A673 (cell line): ENCODE measurements around the gene APOA1. TPM values are rescaled to one million over a fixed set of nuclear protein-coding genes. Genes with fewer than 3 reads are reported as not detected.

Experiments used
- BruUV-seq: library from RNA; stranded (reverse); fragments of 400-500 nt; replicated peaks from 2 replicates; lab custom pipeline; 2021; lab: Mats Ljungman, UMichigan
- CTCF ChIA-PET: fragments of 300-600 bp; sonication (Branson Sonifier 250); formaldehyde crosslinking; loops from one replicate; lab custom pipeline; 2022; ENCODE audit warnings: antibody characterized with exemption; lab: Charles Lee
- POLR2A ChIA-PET: fragments of 300-600 bp; sonication (Branson Sonifier 250); formaldehyde crosslinking; loops from one replicate; lab custom pipeline; 2022; ENCODE audit warnings: antibody characterized with exemption; ENCODE audit not compliant: low non-redundant PET; lab: Charles Lee
- DNase-seq: peaks from one replicate; pipeline ENCODE4 v3.0.0-alpha.2; 2015; ENCODE audit warnings: low spot score
- H3K27ac ChIP-seq: fragments of 200-600 bp; sonication (generic); 2 replicates; pipeline ENCODE4 v1.5.1; 2016; ENCODE audit warnings: mixed run types, low read depth, mild to moderate bottlenecking, mixed read lengths, antibody characterized with exemption, low read length; ENCODE audit not compliant: poor library complexity, severe bottlenecking
- H3K27me3 ChIP-seq: fragments of 200-600 bp; sonication (generic); replicated peaks from 2 replicates; pipeline ENCODE4 v1.6.1; 2017; ENCODE audit warnings: mixed run types, low read depth, mild to moderate bottlenecking, mixed read lengths, antibody characterized with exemption, low read length; ENCODE audit not compliant: insufficient read depth, poor library complexity
- H3K36me3 ChIP-seq: fragments of 200-600 bp; sonication (generic); 2 replicates; pipeline ENCODE4 v1.6.1; 2016; ENCODE audit warnings: mixed run types, mild to moderate bottlenecking, mixed read lengths, antibody characterized with exemption, low read length; ENCODE audit not compliant: insufficient read depth, poor library complexity, severe bottlenecking
- H3K4me1 ChIP-seq: fragments of 200-600 bp; sonication (generic); 2 replicates; pipeline ENCODE4 v1.6.1; 2017; ENCODE audit warnings: mixed run types, mild to moderate bottlenecking, mixed read lengths, antibody characterized with exemption, low read length; ENCODE audit not compliant: insufficient read depth, poor library complexity, severe bottlenecking
- H3K4me3 ChIP-seq: fragments of 200-600 bp; sonication (generic); 2 replicates; pipeline ENCODE4 v1.5.1; 2016; ENCODE audit warnings: low read depth, mixed run types, mild to moderate bottlenecking, mixed read lengths, low read length; ENCODE audit not compliant: poor library complexity, severe bottlenecking
- H3K9me3 ChIP-seq: fragments of 200-600 bp; sonication (generic); 2 replicates; pipeline ENCODE4 v1.6.1; 2016; ENCODE audit warnings: mixed run types, low read depth, mild to moderate bottlenecking, mixed read lengths, antibody characterized with exemption, low read length; ENCODE audit not compliant: poor library complexity, severe bottlenecking
- CTCF ChIP-seq: fragments of 300-800, 200-600 bp; sonication (generic); conservative IDR thresholded peaks from 2 replicates; pipeline ENCODE4 v1.5.1; 2017; ENCODE audit warnings: low read depth, mild to moderate bottlenecking, antibody characterized with exemption, low read length, moderate library complexity, mixed read lengths
- EZH2 ChIP-seq: fragments of 200-600 bp; sonication (generic); IDR thresholded peaks from 2 replicates; pipeline ENCODE4 v1.6.1; 2017; ENCODE audit warnings: borderline replicate concordance, low read depth, mild to moderate bottlenecking, mixed read lengths, antibody characterized with exemption, low read length; ENCODE audit not compliant: poor library complexity, severe bottlenecking
- intact Hi-C: fragments of 100-400 bp; cut with micrococcal nuclease; formaldehyde crosslinking; loops from one replicate; pipeline ENCODE4 v1.10.0; 2022; ENCODE audit not compliant: unreplicated experiment
- total RNA-seq: library from RNA; stranded (reverse); gene quantifications from 2 replicates; pipeline ENCODE4 v1.2.3, GENCODE V29; 2021

The APOA1 gene
- total RNA-seq, 1 experiment from 2014 or later: 0.43 TPM

- ChIA-PET CTCF (no interaction called here), POLR2A (no interaction called here)
- no TSS peak for BruUV-seq
- Histone ChIP-seq H3K27ac (no peak overlapping the region), H3K36me3 (no peaks in the 10 kb centered on the region), H3K4me1 (no peaks in the 10 kb centered on the region), H3K4me3 (no peak overlapping the region), H3K9me3 (no peaks in the 10 kb centered on the region), H3K27me3 (no peaks in the 10 kb centered on the region)
- no peak for DNase-seq
- TF ChIP-seq EZH2 (no peak), CTCF (no peak)
- intact Hi-C loops: no loop called here
These were observed 22.9 kb downstream of the APOA1 start for GRCh38 chr11:116814502-116814901.

- intact Hi-C loops: no loop called here
- Histone ChIP-seq H3K9me3 (no peaks in the 10 kb centered on the region), H3K4me1 (no peaks in the 10 kb centered on the region), H3K27ac (no peak overlapping the region), H3K36me3 (no peaks in the 10 kb centered on the region), H3K27me3 (no peaks in the 10 kb centered on the region), H3K4me3 (no peak overlapping the region)
- CTCF ChIA-PET: no interaction called here
- POLR2A ChIA-PET: no interaction called here
- no peak for TF ChIP-seq EZH2
- no peak for TF ChIP-seq CTCF
- no TSS peak for BruUV-seq
- DNase-seq: no peak
These were observed 23.5 kb downstream of the APOA1 start for GRCh38 chr11:116813781-116814471.

- CTCF ChIA-PET: no interaction called here
- Histone ChIP-seq H3K27ac (no peak overlapping the region), H3K4me3 (no peak overlapping the region), H3K36me3 (no peaks in the 10 kb centered on the region), H3K9me3 (no peaks in the 10 kb centered on the region), H3K27me3 (no peaks in the 10 kb centered on the region), H3K4me1 (no peaks in the 10 kb centered on the region)
- DNase-seq: no peak
- POLR2A ChIA-PET: no interaction called here
- BruUV-seq: no TSS peak
- intact Hi-C loops: no loop called here
- TF ChIP-seq EZH2: no peak
- TF ChIP-seq CTCF: no peak
These were observed 24.3 kb downstream of the APOA1 start for GRCh38 chr11:116813170-116813569.
